Activated CD8-positive, alpha-beta memory T cell treated with anti-CD3 and anti-CD28 coated beads, Interleukin-2, amount 50 U/mL, for 1 hour (primary cell): Measurements from ENCODE around the gene SYT7.

Experiments
- DNase-seq: peaks from one replicate; pipeline ENCODE4 v3.0.0-alpha.2; 2020; ENCODE audit errors: extremely low read depth

SYT7 gene

DNA sequence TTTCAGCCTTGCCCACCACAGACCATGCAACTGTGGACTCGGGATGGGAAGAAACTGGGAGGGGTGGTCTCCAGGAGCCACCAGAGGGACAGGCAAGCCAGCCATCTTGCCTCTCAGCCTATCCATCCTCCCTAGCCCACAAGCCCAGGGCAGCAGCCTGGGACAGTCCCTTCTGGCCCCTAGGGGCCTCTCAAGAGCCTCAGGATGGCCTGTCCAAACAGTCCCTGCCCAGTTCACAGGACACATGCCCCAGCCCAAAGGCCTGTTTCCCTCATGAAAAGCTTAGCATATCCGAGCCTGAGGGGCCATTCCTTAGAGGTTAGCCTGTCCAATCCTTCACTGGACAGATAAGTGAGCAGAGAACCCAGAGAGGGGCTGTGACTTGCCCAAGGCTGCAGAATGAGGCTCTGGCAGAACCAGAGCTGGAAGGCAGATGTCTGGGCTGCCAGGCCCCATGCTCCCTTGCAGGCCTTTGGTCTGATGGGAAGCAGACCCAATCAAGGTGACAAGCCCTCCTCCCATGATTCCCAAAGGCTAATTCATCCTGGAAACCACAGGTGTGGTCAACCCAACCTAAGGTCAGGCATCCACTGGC lies 44.1 kb downstream of the SYT7 start:
- DNase-seq = no peak

DNA sequence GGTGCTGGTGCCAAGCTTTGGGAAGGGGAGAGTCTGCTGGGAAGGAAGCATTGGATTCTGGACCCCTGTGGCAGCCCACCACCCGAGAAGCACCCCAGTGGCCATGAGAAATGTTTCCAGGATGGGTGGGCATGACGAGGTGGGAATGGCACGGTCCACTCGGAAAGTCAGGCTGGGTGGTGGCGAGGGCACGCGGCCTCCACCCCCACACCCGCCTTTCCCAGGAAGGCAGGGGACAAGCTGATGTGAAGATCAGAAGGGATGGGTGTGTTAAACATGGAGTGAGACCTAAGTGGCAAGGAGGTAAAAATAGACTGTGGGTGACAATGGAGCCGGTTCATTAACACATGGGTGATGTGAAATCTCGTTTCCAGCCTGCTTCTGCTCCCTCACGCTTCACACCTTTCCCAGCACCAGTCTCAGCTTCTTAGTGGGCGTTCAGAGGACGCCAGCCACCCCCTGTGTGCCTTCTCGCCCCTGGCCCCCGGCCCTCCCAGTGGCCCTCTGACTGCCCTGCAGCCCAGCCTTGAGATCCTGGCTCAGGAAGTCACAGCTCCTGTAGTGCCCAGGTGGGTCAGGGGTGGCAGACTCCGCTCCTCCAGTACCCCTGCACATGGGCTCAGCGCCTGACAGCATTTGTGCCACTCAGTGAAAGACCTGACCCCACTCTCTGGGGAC lies 44.7 kb downstream of the SYT7 start:
- DNase-seq = no peak

- DNase-seq = no peak
Observed at GRCh38 chr11:61534933-61535839, 45.7 kb downstream of the SYT7 start.

DNA sequence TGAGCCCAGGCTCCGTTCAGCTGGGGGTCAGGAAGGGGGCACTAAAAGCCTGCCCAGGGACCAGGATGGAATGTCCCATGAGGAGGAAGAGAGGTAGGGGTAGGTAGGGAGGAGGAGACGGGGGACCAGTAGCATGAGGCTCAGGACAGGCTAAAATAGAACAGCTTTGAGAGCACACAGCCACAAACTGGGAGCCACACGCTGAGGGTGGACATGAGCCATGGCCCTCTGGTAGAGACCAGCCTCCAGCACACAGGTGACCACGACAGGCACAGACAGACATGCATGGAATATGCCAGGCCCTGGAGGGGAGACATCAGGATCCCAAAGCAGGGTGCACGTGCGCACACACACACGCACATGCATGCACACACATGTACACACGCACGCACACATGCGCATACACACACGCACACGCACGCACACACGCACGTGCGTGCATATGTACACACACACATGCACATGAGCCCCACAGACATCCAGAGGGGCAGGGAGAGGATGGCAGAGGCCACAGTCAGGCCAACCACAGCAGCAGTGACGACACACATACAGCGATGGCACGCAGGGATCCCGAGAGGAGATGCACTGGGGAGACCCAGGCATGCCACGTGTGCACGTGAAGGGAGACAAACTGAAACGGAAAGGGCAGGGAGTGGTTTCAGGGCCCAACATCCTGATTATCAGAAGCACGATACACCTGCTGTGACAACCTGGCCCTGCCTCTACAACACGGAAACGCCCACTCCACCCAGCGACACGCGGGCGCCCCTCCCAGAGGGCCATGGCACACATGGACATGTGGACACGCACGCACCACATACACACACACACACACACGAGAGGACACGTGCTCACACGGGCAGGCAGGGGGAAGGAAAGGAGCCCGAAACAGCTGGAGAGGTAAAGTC lies 46.6 kb downstream of the SYT7 start:
- no peak for DNase-seq

- no peak for DNase-seq
Observed at GRCh38 chr11:61533401-61533800, 47.5 kb downstream of the SYT7 start.

DNA sequence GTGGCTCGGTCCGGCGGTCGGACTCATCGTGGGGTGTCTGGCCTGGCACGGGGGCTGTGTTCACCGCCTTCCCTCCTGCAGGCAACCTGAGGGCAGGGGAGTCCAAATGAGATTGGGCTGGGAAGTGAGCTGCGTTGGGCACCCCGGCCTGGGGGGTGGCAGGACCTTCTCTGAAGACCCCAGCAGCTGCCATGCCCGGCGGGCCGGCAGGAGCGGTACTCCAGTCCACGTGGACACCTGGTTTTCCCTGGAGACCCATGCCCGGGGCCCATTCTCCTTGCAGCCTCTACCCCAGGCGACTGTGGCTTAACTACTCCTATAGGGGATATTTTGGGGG lies 47.9 kb downstream of the SYT7 start:
- no peak for DNase-seq

- no peak for DNase-seq
Observed at GRCh38 chr11:61532134-61533038, 48.5 kb downstream of the SYT7 start.

DNA sequence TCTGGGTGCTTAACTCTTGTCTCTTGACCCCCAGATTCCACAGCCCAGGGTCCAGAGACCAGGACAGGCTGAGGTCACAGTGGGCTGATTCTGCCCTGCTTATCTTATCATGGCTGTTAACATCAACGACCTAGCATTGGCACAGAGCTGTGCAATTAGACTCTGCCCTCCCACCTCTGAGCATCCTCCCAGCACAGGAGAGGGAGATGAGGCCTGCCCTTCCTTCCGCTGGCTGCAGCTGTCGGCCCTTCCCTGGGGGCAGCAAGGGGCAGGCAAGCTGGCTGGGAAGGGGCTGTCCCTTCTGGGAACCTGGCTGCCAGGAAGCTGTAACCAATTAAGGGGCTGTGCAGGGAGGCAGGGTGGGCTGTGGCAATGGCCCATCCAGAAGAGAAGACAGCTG lies 49.8 kb downstream of the SYT7 start:
- DNase-seq = no peak

- DNase-seq = no peak
Observed at GRCh38 chr11:61529537-61530225, 51.2 kb downstream of the SYT7 start.

DNA sequence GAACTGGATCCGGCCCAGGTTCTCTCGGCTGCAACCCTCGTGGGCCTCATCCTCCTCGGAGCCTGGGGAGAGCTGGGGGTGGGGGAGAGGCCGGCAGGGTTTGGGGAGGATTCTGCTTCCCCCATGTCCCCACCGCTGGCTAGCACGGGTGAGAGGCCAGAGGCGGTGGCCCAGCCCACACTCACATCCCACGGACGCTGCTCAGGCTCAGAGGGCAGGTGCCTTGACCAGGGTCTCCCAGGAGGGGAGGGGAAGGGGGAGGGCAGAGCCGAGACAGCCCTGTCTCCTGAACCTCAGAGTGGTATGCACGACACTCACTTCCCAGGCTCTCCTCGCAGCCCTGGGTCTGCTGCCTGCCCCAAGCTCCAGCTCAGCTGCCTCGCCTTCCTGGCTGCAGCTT lies 52.8 kb downstream of the SYT7 start:
- no peak for DNase-seq

DNA sequence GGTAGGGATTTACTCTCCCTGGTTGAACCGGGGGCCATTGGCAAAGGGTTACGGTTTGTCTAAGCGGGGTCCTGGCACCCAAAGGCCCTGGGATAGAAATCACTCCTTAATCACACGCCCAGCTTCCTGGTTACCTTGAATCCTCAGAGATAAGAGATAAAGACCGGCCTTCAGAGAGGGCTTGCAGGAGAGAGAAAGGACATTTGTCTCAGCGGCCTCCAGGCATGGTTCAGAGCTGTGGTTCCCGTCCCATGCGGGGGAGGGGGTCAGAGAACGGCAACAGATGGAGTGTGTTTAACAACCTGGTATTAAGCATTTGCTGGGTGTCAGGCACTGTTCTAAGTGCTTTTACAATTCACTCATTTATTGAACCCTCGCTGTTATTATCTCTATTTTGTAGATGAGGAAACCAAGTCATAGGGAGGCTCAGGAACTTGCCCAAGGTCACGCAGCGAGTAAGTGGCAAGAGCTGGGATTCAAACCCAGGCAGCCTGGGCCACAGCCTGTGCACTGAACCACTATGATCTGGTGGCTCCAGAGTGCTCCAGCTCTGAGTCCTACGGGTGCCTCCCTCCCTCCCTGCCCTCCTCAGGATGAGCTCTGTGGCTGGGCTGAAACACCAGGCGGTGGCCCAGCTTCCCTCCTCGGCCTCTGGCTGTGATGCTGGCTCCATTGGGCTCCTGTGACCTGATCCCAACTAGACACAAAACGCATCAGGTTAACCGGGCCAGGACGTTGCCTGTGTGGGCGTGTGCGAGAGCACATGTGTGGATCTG lies 53.7 kb downstream of the SYT7 start:
- DNase-seq = no peak

DNA sequence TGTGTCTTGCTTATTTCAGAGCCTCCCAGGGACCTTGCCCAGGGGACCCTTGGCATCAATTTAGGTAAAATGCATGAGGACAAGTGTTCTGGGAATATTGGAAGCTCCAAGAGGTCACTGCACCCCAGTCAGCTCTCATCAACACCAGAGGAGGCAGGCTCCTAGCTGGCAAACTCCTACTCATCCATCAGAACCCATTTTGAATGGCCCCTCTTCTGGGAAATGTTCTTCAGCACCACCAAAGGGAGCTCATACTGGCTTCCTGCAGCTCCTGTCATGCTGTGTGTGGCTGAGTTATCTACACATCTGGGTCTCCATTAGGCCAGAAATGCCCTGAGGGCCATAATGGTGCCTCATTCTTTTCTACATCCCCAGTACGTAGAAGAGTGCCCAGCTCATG lies 54.6 kb downstream of the SYT7 start:
- DNase-seq = no peak

GRCh38 chr11:61524963-61525587 lies 55.8 kb downstream of the SYT7 start:
- no peak for DNase-seq

DNA sequence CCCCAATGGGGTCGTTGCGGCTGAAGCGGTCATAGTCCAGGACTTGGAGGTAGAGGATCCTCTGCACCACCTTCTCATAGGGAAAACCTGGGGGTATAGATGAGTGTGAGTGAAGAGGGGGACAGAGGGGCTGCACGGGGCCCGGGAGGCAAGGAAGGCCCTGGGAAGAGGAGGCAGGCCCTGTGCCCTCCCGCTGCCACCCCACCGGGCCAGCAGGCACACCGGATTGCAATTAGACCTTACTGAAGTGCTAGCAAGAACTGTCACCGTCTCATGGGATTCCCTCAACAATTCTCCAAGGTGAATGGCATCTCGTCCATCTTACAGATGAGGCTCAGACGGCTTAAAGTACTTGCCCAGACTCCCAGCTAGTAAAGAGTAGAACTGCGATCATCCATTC lies 56.4 kb downstream of the SYT7 start:
- no peak for DNase-seq

DNA sequence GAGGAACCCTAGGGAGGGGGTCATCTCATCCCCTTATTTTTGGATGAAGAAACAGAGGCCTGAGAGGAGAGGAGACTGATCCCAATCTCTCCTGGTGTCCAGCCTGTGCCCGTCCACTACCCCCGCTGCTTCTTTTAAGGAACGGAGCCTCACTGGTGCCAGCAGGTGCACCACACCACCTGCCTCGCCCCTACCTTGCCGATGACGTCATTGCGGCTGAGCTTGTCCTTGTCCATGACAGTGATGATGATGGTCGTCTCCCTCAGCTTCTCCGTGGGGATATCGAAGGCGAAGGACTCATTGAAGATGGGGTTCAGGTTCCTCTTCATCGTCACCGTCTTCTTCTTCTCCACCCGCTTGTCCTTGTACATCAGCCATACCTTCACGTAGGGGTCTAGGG lies 58.0 kb downstream of the SYT7 start:
- DNase-seq = no peak

GRCh38 chr11:61518032-61518795 lies 62.7 kb downstream of the SYT7 start:
- no peak for DNase-seq

DNA sequence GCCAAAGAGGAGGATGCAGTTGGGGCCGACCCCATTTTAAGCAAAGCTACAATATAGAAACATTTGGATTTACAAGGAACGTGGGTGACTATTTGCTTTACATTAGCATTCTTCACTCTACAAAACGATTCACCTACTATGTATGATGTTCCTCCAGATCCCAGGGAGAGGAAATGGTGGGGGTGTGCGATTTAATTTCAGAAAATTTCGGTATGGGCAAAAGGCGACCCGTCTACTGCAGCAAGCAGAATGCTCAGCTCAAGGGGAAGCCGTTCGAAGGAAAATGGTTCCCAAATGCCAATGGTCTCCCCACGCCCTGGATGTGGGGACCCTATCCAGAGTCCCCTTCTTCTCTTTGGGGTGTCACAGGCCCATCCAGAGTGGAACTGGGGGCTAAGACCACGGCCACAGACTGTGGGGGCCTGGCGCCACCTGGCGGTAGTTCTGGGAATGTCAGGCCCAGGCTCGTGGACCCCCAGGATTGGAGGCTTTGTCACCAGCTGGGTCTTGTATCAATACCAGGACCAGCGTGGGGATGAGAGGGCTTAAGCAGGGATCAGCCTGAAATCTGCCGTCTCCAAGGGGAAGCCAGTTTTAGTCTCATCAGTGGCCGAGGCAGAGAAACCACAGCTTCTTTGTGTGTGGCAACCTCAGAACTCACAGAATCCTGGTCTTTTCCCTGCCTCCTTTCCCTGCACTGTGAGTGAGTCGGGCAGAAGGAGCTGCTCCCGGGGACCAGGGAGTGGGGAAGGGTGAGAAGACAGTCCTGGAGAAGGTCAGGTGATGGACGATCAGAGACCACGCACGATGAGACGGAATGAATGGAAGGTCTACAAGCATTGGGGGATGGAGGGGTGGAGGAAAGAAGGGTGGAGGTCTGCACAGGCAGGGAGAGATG lies 64.0 kb downstream of the SYT7 start:
- peak; percentile 12 for DNase-seq
